GM08714 (cell line): ENCODE results near the gene RPS6KA3.
"Not testable (repeated sequence)": the region's sequence is repeated elsewhere in the genome, so short reads cannot be mapped to it uniquely, and the experiment has no call there.

Experiments used
- H3K4me3 ChIP-seq: fragments of 200-500 bp; sonication (Bioruptor generic); 2 replicates; pipeline ENCODE4 v1.5.1; 2014; ENCODE audit warnings: mild to moderate bottlenecking, low read length, inconsistent platforms
- ZNF274 ChIP-seq: IDR thresholded peaks from 2 replicates; pipeline ENCODE4 v1.6.1; 2012; ENCODE audit warnings: mild to moderate bottlenecking, low read depth, low read length

RPS6KA3 gene

GRCh38 chrX:20149326-20149725 lies 117.4 kb downstream of the RPS6KA3 start:
- TF ChIP-seq ZNF274 = no peak
- H3K4me3 ChIP-seq = no peak overlapping the region

- H3K4me3 ChIP-seq = no peak overlapping the region
- TF ChIP-seq ZNF274 = no peak
These were observed 119.1 kb downstream of the RPS6KA3 start for GRCh38 chrX:20147561-20147960.

GRCh38 chrX:20144491-20144890 lies 122.2 kb downstream of the RPS6KA3 start:
- TF ChIP-seq ZNF274 = no peak
- H3K4me3 ChIP-seq = no peak overlapping the region

GRCh38 chrX:20143561-20143960 lies 123.1 kb downstream of the RPS6KA3 start:
- no peak for TF ChIP-seq ZNF274
- H3K4me3 ChIP-seq = no peak overlapping the region

GRCh38 chrX:20143111-20143510 lies 123.6 kb downstream of the RPS6KA3 start:
- no peak overlapping the region for H3K4me3 ChIP-seq
- no peak for TF ChIP-seq ZNF274

- no peak for TF ChIP-seq ZNF274
- peak within 1 kb of the TSS; percentile 91 for H3K4me3 ChIP-seq
These were observed 125.2 kb downstream of the RPS6KA3 start, which contains the start of gene EIF1AX for GRCh38 chrX:20141281-20142220. Gene EIF1AX (minus strand): TSS chrX:20141838. CDS start chrX:20141640, 198 bp downstream.

GRCh38 chrX:20140420-20140819 lies 126.3 kb downstream of the RPS6KA3 start:
- TF ChIP-seq ZNF274 = no peak
- H3K4me3 ChIP-seq = peak overlapping the region; percentile 91

- peak overlapping the region; percentile 91; the same call in 1 of the 2 replicates for H3K4me3 ChIP-seq
- TF ChIP-seq ZNF274 = no peak
These were observed 126.7 kb downstream of the RPS6KA3 start for GRCh38 chrX:20139966-20140365.

- no peak for TF ChIP-seq ZNF274
- H3K4me3 ChIP-seq = no peak overlapping the region
These were observed 130.8 kb downstream of the RPS6KA3 start for GRCh38 chrX:20135944-20136343.

- no peak for TF ChIP-seq ZNF274
These were observed 134.0 kb downstream of the RPS6KA3 start for GRCh38 chrX:20132666-20133065.

GRCh38 chrX:20130357-20130756 lies 136.4 kb downstream of the RPS6KA3 start:
- no peak overlapping the region for H3K4me3 ChIP-seq

More at GRCh38 chrX:20132666-20133065, 134.0 kb downstream of the RPS6KA3 start:
- H3K4me3 ChIP-seq = no peak overlapping the region

GRCh38 chrX:20129547-20129946 lies 137.2 kb downstream of the RPS6KA3 start:
- no peak for TF ChIP-seq ZNF274
- H3K4me3 ChIP-seq = no peak overlapping the region

More at GRCh38 chrX:20130357-20130756, 136.4 kb downstream of the RPS6KA3 start:
- no peak for TF ChIP-seq ZNF274

- H3K4me3 ChIP-seq = no peak overlapping the region
- no peak for TF ChIP-seq ZNF274
These were observed 138.0 kb downstream of the RPS6KA3 start for GRCh38 chrX:20128670-20129069.

- H3K4me3 ChIP-seq = not testable (repeated sequence)
These were observed 139.3 kb downstream of the RPS6KA3 start for GRCh38 chrX:20127440-20127839.

GRCh38 chrX:20126833-20127232 lies 139.9 kb downstream of the RPS6KA3 start:
- H3K4me3 ChIP-seq = not testable (repeated sequence)
